T-helper 1 cell treated with Interleukin-12 subunit alpha and Interleukin-12 subunit beta and Interleukin-4 antibody, amounts not matched to agents 30 ng/mL and 1 ng/mL, for 36 hours (primary cell): Measurements from ENCODE around the gene PRKAA2. TPM values are rescaled to one million over a fixed set of nuclear protein-coding genes. Genes with fewer than 3 reads are reported as not detected.
"Not testable (repeated sequence)": the region's sequence is repeated elsewhere in the genome, so short reads cannot be mapped to it uniquely, and the experiment has no call there.

Source experiments
- intact Hi-C: fragments of 100-400 bp; cut with micrococcal nuclease; formaldehyde crosslinking; loops from one replicate; pipeline ENCODE4 v1.15.1; 2024
- total RNA-seq: library from RNA; stranded (reverse); gene quantifications from 2 replicates; pipeline ENCODE4 v1.2.3, GENCODE V29; 2022

PRKAA2 gene
- not detected in 2 replicates for total RNA-seq

GRCh38 chr1:56644919-56645676 lies at the start of gene PRKAA2:
Gene PRKAA2, plus strand, starts transcription at chr1:56645314. Its CDS starts 74 bp downstream, at chr1:56645388.
- intact Hi-C loops = no loop called here

DNA sequence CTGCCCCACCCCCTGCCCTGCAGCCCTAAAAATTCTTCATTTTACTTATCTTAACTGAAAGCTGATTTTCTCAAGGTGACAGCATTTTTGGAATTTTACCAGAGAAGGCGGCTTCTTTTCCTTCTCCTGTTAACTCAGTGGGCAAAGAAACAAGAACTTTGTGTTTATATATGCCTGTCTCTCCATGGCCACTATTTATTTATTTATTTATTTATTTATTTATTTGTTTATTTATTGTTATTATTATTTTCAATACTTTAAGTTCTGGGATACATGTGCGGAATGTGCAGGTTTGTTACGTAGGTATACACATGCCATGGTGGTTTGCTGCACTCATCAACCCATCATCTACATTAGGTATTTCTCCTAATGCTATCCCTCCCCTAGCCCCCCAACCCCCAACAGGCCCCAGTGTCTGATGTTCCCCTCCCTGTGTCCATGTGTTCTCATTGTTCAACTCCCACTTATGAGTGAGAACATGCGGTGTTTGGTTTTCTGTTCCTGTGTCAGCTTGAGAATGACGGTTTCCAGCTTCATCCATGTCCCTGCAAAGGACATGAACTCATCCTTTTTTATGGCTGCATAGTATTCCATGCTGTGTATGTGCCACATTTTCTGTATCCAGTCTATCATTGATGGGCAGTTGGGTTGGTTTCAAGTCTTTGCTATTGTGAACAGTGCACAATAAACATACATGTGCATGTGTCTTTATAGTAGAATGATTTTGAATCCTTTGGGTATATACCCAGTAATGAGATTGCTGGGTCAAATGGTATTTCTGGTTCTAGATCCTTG lies 49.5 kb upstream of the PRKAA2 start:
- intact Hi-C loops = not testable (repeated sequence)

GRCh38 chr1:56610097-56610496 lies 35.0 kb upstream of the PRKAA2 start:
- intact Hi-C loops = not testable (repeated sequence)

GRCh38 chr1:56610770-56611169 lies 34.3 kb upstream of the PRKAA2 start:
- intact Hi-C loops = not testable (repeated sequence)

DNA sequence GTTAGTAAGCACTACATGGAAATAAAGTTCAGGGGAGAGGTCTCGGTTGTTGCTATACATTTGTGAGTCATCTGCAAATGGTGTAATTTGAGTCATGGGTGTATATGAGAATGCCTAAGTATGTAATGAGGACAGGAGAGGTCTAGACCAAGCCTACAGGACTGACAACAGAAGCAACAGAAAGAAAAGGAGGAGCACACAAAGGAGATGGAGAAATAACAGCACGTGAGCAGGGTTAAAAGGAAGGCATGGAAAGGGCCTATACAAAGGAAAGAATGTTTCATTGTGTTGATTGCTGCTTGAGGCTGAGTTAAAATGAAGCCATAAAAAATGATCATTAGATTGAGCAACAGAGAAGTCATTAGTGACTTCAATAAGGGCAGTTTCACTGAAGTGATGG lies 28.0 kb upstream of the PRKAA2 start:
- intact Hi-C loops = no loop called here

- intact Hi-C loops = no loop called here
Measured at GRCh38 chr1:56625819-56626440, 19.2 kb upstream of the PRKAA2 start.

DNA sequence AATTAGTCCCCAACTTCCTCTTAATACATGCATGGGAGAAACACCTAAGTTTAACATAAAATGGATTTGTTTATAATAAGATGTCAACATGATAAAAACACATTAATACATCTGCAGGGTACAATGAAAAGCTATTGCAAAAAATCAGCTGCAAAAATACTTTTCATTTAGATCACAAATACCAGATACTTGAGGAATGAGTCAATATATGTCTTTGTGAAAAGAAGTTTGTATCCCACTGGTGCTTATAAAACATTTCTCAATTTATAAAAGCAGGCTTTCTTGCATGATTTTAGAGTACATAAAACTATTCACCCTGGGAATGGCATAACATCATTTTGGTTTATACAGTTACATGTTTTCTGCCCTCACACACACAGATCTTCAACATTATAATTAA lies 18.6 kb upstream of the PRKAA2 start:
- intact Hi-C loops = no loop called here

- intact Hi-C loops = no loop called here
Measured at GRCh38 chr1:56627019-56627635, 18.0 kb upstream of the PRKAA2 start.

DNA sequence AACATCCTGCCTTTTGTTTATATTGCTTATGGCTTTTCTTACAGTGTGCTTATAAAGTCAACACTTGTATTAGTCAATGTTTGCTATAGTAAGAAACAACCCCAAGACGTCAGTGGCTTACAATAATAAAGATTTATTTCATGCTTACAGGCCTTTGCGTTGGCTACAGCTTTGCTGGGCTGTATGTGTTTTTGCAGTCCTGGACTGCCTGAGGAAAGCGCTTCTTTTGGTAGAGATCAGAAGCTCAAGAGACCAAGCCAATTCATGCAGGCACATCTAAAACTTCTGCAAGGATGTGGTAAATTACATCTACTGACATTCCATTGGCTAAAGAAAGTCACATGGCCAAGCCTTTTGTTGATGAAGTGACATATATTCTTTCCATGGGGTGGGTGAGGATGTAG lies 17.5 kb upstream of the PRKAA2 start:
- intact Hi-C loops = no loop called here

DNA sequence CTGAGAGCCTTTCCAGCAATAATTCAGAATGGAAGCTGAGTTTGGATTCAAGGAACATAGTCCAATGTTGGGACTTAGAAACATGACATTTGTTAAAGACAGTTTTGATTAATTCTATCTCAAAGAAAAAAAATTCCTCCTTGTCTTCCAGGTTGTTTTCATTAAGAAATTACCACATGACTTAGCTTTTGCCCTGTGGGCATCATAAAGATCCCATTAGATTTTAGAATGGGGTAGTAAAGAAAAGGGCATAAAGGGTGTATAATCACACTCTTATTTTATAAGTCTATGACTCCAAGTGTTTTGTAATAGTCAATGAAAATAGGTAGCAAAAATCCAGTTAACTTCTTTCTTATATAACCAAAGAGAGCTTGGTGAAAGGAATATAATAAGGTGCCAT lies 14.3 kb upstream of the PRKAA2 start:
- intact Hi-C loops = no loop called here

DNA sequence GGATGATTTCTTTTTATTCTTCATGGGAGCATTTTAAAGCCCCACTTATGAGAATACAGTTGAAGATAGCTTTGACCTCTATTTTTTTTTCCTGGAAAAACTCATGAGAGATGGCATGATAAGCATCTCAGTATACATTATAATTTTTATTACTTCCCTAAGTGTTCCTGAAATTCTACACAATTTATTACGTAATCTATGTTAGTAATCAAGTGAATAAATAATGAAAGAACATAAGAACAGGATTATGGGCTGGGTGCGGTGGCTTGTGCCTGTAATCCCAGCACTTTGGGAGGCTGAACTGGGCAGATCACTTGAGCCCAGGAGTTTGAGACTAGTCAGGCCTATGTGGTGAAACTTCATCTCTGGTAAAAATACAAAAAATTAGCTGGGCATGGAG lies 13.2 kb upstream of the PRKAA2 start:
- intact Hi-C loops = no loop called here

GRCh38 chr1:56634981-56635380 lies 10.1 kb upstream of the PRKAA2 start:
- intact Hi-C loops = no loop called here

- intact Hi-C loops = no loop called here
Measured at GRCh38 chr1:56638248-56638647, 6.9 kb upstream of the PRKAA2 start.

GRCh38 chr1:56639211-56639610 lies 5.9 kb upstream of the PRKAA2 start:
- intact Hi-C loops = no loop called here

DNA sequence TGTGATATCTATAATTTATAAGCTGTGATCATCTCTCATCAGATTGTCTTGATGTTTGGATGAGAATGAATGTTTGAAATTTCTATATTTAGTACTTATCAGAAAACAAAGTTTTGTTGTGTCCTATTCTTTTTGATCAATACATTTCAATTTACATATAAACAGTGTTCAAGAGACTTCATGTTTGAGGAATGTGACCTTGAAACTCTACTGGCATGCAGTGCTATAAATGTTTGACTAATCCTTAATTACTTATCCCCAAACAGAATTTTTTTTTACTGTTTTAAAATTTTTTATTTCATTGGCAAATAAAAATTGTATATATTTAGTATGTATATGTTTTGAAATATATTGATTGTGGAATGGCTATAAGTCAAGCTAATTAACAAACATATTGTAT lies 1.5 kb upstream of the PRKAA2 start:
- intact Hi-C loops = no loop called here

- intact Hi-C loops = no loop called here
Measured at GRCh38 chr1:56644064-56644918, 823 bp upstream of the PRKAA2 start.

- intact Hi-C loops = no loop called here
Measured at GRCh38 chr1:56645677-56646305, 677 bp downstream of the PRKAA2 start.

DNA sequence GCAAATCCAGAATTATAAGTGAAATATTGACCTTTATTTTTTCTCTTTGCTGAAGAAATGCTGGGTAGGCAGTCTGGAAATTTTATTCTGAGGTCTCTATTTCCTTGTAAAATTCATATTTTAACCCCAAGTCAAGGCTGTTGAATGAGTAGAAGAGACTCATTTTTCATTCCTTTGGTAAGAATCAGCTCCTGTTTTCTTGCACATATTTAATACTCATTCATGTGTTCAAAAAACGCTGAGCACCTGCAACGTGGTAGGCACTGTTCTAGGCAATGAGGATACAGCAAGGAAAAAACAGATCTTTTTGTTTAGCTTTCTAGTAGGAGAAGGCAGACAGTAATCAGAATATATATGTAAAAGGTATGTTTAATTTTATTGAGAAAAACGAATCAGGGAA lies 1.5 kb downstream of the PRKAA2 start:
- intact Hi-C loops = no loop called here

DNA sequence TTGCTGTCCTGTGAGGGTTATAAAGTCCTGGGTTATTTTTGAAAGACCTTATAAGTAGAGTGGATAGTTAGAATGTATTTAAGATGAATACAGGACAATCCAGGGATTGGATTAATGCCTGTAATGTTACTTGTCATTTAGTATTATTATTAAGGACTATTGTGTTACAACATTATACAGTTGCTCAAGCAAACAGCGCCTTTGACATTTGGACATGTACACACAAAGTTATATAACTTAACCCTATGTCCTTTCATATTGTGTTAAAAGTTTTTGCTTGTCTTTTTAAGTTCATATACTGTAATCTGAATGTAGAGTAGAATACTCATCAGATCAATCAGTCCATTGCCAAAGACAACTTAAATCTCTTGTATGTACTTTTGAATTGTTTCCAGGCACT lies 2.0 kb downstream of the PRKAA2 start:
- intact Hi-C loops = no loop called here

- intact Hi-C loops = no loop called here
Measured at GRCh38 chr1:56648546-56648945, 3.4 kb downstream of the PRKAA2 start.
